Vagina (tissue), 2 donors: ENCODE measurements around the gene DDX10.

ENCODE experiments used
- CTCF ChIP-seq, 3 experiments: fragments of 450-650 bp in 2 of 3; fragments of 200-600 bp in 1 of 3; sonication (generic) in 1 of 3; IDR thresholded peaks; one replicate each; pipeline ENCODE4 v1.5.1; 2017 to 2019; ENCODE audit warnings: antibody characterized with exemption in 3 of 3, mild to moderate bottlenecking in 2 of 3, moderate library complexity in 2 of 3
- POLR2A ChIP-seq, 2 donors: fragments of 450-650 bp; IDR thresholded peaks; one replicate each; pipeline ENCODE4 v1.6.1; 2017; ENCODE audit warnings: antibody characterized with exemption in 2 of 2, mild to moderate bottlenecking in 2 of 2, moderate library complexity in 2 of 2
- POLR2AphosphoS5 ChIP-seq, 2 donors: sonication (generic); formaldehyde crosslinking; IDR thresholded peaks; one replicate each; pipeline ENCODE4 v1.9.0; 2017; ENCODE audit warnings: antibody characterized with exemption in 2 of 2, mild to moderate bottlenecking in 2 of 2, low read depth in 1 of 2; ENCODE audit not compliant: insufficient read depth in 1 of 2

GRCh38 chr11:108858622-108859021, 193.8 kb downstream of the DDX10 start:
- TF ChIP-seq CTCF (IDR thresholded peaks at IDR 0.05) (no peak), POLR2A (IDR thresholded peaks at IDR 0.05) (no peak), POLR2AphosphoS5 (IDR thresholded peaks at IDR 0.05; ENCODE audit: insufficient read depth in 1 of 2, low read depth in 1 of 2) (no peak)
